K562 (cell line): ENCODE measurements around the gene SLC25A10. TPM values are rescaled to one million over a fixed set of nuclear protein-coding genes. Genes with fewer than 3 reads are reported as not detected.

Source experiments
- ATAC-seq: fragments of 200-7000 bp; cut with Tn5 transposase; 3 replicates; pipeline ENCODE4 v1.9.1; 2020; ENCODE audit warnings: moderate library complexity
- BruUV-seq: library from RNA; stranded (reverse); fragments of 400-500 nt; replicated peaks from 2 replicates; lab custom pipeline; 2021; lab: Mats Ljungman, UMichigan
- CTCF ChIA-PET: fragments of 300-600 bp; formaldehyde crosslinking; extraction: SDS; loops from one replicate; lab custom pipeline; 2021; ENCODE audit warnings: low intra/inter-chr PET ratio; lab: Yijun Ruan, JAX
- POLR2A ChIA-PET: fragments of 300-600, 350-650 bp; sonication (Branson Sonifier 250); formaldehyde crosslinking; extraction: SDS; loops from one replicate; lab custom pipeline; 2021; ENCODE audit warnings: antibody characterized with exemption, inconsistent platforms; lab: Yijun Ruan, JAX
- DNase-seq, 4 experiments: peaks; one replicate each; pipeline versions ENCODE4 v3.0.0 to v3.0.0-alpha.2; 2011 to 2018; ENCODE audit warnings: low spot score in 3 of 4, mixed read lengths in 3 of 4; ENCODE audit errors: extremely low read depth in 1 of 4
- FAIRE-seq: peaks from 2 replicates; lab custom pipeline; 2011; peaks lifted over from hg19 to GRCh38; lab: Jason Lieb, UNC
- H2AFZ ChIP-seq: 2 replicates; pipeline ENCODE4 v1.6.0; 2011; ENCODE audit warnings: low read depth, low read length, control low read depth, inconsistent platforms
- H3K27ac ChIP-seq: fragments of 200-600 bp; 3 replicates; pipeline ENCODE4 v1.8.0; 2011; ENCODE audit warnings: low read depth, mild to moderate bottlenecking, control low read depth, inconsistent platforms, low read length, moderate library complexity, mixed read lengths; ENCODE audit errors: extremely low read depth
- H3K27me3 ChIP-seq, 2 experiments: fragments of 300-600 bp in 1 of 2; 2 replicates in 1 of 2; 3 replicates in 1 of 2; pipeline versions ENCODE4 v1.6.0 to v1.8.0; 2011; ENCODE audit warnings: inconsistent platforms in 2 of 2, low read length in 2 of 2, mild to moderate bottlenecking in 1 of 2, mixed read lengths in 1 of 2, moderate library complexity in 1 of 2; ENCODE audit not compliant: control insufficient read depth in 2 of 2, insufficient read depth in 2 of 2
- H3K36me3 ChIP-seq: fragments of 300-600 bp; 3 replicates; pipeline ENCODE4 v1.8.0; 2011; ENCODE audit warnings: mild to moderate bottlenecking, low read length, inconsistent platforms; ENCODE audit not compliant: control insufficient read depth, insufficient read depth
- H3K4me1 ChIP-seq, 2 experiments: fragments of 200-600 bp in 1 of 2; replicated peaks in 1 of 2; 2 replicates in 1 of 2; 3 replicates in 1 of 2; pipeline versions ENCODE4 v1.5.1 to v1.8.0; 2011; ENCODE audit warnings: inconsistent platforms in 2 of 2, low read length in 2 of 2, mild to moderate bottlenecking in 1 of 2, mixed read lengths in 1 of 2, moderate library complexity in 1 of 2; ENCODE audit not compliant: control insufficient read depth in 2 of 2, insufficient read depth in 2 of 2
- H3K4me2 ChIP-seq: 2 replicates; pipeline ENCODE4 v1.6.1; 2011; ENCODE audit warnings: low read length, control low read depth, inconsistent platforms, mixed read lengths; ENCODE audit not compliant: insufficient read depth
- H3K4me3 ChIP-seq: fragments of 200-600 bp; sonication (generic), shearing (Covaris generic); 2 replicates; pipeline ENCODE4 v1.5.1; 2016; ENCODE audit warnings: control low read depth, inconsistent platforms
- H3K79me2 ChIP-seq: fragments of 200-600 bp; 3 replicates; pipeline ENCODE4 v1.8.0; 2011; ENCODE audit warnings: low read length, inconsistent platforms; ENCODE audit not compliant: control insufficient read depth, insufficient read depth
- H3K9ac ChIP-seq, 2 experiments: 2 replicates each; pipeline versions ENCODE4 v1.6.0 to v1.6.1; 2011; ENCODE audit warnings: low read depth in 2 of 2, low read length in 2 of 2, control low read depth in 1 of 2, inconsistent platforms in 1 of 2, mild to moderate bottlenecking in 1 of 2, mixed read lengths in 1 of 2; ENCODE audit not compliant: insufficient read depth in 1 of 2
- H3K9me1 ChIP-seq: one replicate; pipeline ENCODE4 v1.6.0; 2011; ENCODE audit warnings: inconsistent platforms, mild to moderate bottlenecking, low read length, moderate library complexity; ENCODE audit not compliant: control insufficient read depth, insufficient read depth
- H3K9me3 ChIP-seq: replicated peaks from 2 replicates; pipeline ENCODE4 v1.5.1; 2011; ENCODE audit warnings: low read depth, low read length, inconsistent platforms; ENCODE audit not compliant: control insufficient read depth, insufficient read depth
- H4K20me1 ChIP-seq: replicated peaks from 2 replicates; pipeline ENCODE4 v1.6.1; 2011; ENCODE audit warnings: low read length, inconsistent platforms, mixed read lengths; ENCODE audit not compliant: control insufficient read depth, insufficient read depth
- BACH1 ChIP-seq: fragments of 200-800 bp; sonication (Bioruptor generic); IDR thresholded peaks from 2 replicates; pipeline ENCODE4 v1.6.1; 2016; ENCODE audit warnings: missing genetic modification characterization, missing compliant biosample characterization
- CEBPG ChIP-seq, 3 experiments: fragments of 200-800 bp in 1 of 3; sonication (Bioruptor generic) in 1 of 3; sonication (generic) in 1 of 3; formaldehyde crosslinking in 1 of 3; IDR thresholded peaks in 2 of 3; conservative IDR thresholded peaks in 1 of 3; 2 replicates each; pipeline versions ENCODE4 v1.6.1 to v1.8.0; 2016 to 2022; ENCODE audit warnings: missing compliant biosample characterization in 2 of 3, missing genetic modification characterization in 2 of 3, mild to moderate bottlenecking in 1 of 3, missing genetic modification reagents in 1 of 3
- CTBP1 ChIP-seq: fragments of 450-650 bp; IDR thresholded peaks from 2 replicates; pipeline ENCODE4 v1.6.1; 2016; ENCODE audit warnings: borderline replicate concordance
- EGR1 ChIP-seq: fragments of 450-650 bp; conservative IDR thresholded peaks from 2 replicates; pipeline ENCODE4 v1.6.1; 2017; ENCODE audit warnings: mild to moderate bottlenecking
- FOXK1 ChIP-seq: sonication (generic); formaldehyde crosslinking; IDR thresholded peaks from 2 replicates; pipeline ENCODE4 v1.8.0; 2022; ENCODE audit warnings: missing genetic modification reagents, mild to moderate bottlenecking, borderline replicate concordance
- HLTF ChIP-seq: fragments of 450-650 bp; IDR thresholded peaks from 2 replicates; pipeline ENCODE4 v1.6.1; 2016
- MBD1 ChIP-seq: fragments of 250-450 bp; sonication (Bioruptor Pico); IDR thresholded peaks from 2 replicates; pipeline ENCODE4 v1.8.0; 2022; ENCODE audit warnings: inconsistent platforms
- NCOA1 ChIP-seq: fragments of 450-650 bp; IDR thresholded peaks from 2 replicates; pipeline ENCODE4 v1.6.1; 2016; ENCODE audit warnings: low read depth
- RBM15 ChIP-seq: fragments of 200-400 bp; formaldehyde crosslinking; IDR thresholded peaks from 2 replicates; pipeline ENCODE4 v1.6.1; 2018; ENCODE audit warnings: mild to moderate bottlenecking, low read length, moderate library complexity; ENCODE audit not compliant: insufficient read depth
- SMARCE1 ChIP-seq: fragments of 450-650 bp; IDR thresholded peaks from 2 replicates; pipeline ENCODE4 v1.7.1; 2016; ENCODE audit warnings: mild to moderate bottlenecking
- SPI1 ChIP-seq: IDR thresholded peaks from 2 replicates; pipeline ENCODE4 v1.6.1; 2011; ENCODE audit warnings: low read depth, low read length, control low read depth, borderline replicate concordance
- THAP12 ChIP-seq: fragments of 250-450 bp; sonication (Bioruptor Pico); IDR thresholded peaks from 2 replicates; pipeline ENCODE4 v1.9.0; 2021; ENCODE audit warnings: mild to moderate bottlenecking, inconsistent platforms
- ZNF232 ChIP-seq: sonication (generic); formaldehyde crosslinking; IDR thresholded peaks from 2 replicates; pipeline ENCODE4 v1.8.0; 2022; ENCODE audit warnings: mild to moderate bottlenecking, missing genetic modification reagents
- ZNF551 ChIP-seq: fragments of 250-450 bp; sonication (Bioruptor Pico); IDR thresholded peaks from 2 replicates; pipeline ENCODE4 v1.5.0; 2021; ENCODE audit warnings: mild to moderate bottlenecking, moderate library complexity
- ZNF668 ChIP-seq: fragments of 250-450 bp; sonication (Bioruptor Pico); IDR thresholded peaks from 2 replicates; pipeline ENCODE4 v1.8.0; 2022; ENCODE audit warnings: mild to moderate bottlenecking, inconsistent platforms
- WGBS: fragments of 100-300 bp; shearing (Covaris generic); methylation state at CpG from one replicate; pipeline ENCODE4 v1.1.6; 2016; ENCODE audit warnings: low coverage, mixed read lengths; ENCODE audit not compliant: insufficient coverage; ENCODE audit errors: missing lambda C conversion rate; 5-methylcytosine and 5-hydroxymethylcytosine counted together
- in situ Hi-C: fragments of 300-500 bp; cut with MboI; formaldehyde crosslinking; loops from 4 replicates; pipeline ENCODE4 v1.15.0; 2018; ENCODE audit warnings: inconsistent platforms, mixed read lengths
- intact Hi-C: fragments of 100-400 bp; cut with micrococcal nuclease; formaldehyde crosslinking; loops from 2 replicates; pipeline ENCODE4 v1.14.2; 2022
- polyA plus RNA-seq, 8 experiments: library from polyadenylated mRNA; depleted of rRNA in 4 of 8; stranded (reverse) in 5 of 8; unstranded in 3 of 8; fragments of >200 nt; fragmentation: Nextera tagmentation in 2 of 8; fragmentation: Illumina TruSeq in 1 of 8; extraction: Ambion mirVana in 2 of 8; extraction: Trizol in 1 of 8; gene quantifications; 2 replicates each; pipeline versions ENCODE4 v1.2.1 to v1.2.3, GENCODE V29; 2011 to 2014; ENCODE audit warnings: inconsistent platforms in 1 of 8, missing spikeins in 1 of 8
- total RNA-seq, 7 experiments: library from RNA; depleted of rRNA in 6 of 7; stranded (reverse); fragments of >200 nt in 6 of 7; fragmentation: Illumina TruSeq in 2 of 7; extraction: Trizol in 2 of 7; gene quantifications; 2 replicates each; pipeline versions ENCODE4 v1.2.1 to v1.2.3, GENCODE V29; 2011 to 2021; ENCODE audit warnings: low replicate concordance in 1 of 7
- TF ChIP-seq, protein P1 (sequence below): sonication (generic); formaldehyde crosslinking; IDR thresholded peaks from 2 replicates; pipeline ENCODE4 v1.8.1; 2023; ENCODE audit warnings: mild to moderate bottlenecking, missing genetic modification reagents

Gene SLC25A10
- total and polyA plus RNA-seq, 9 of the 15 experiments (the other 6 are each of a cell fraction or from before 2014, with no cell fraction given) = 0.10 to 85.6 (median 34.3) TPM

DNA sequence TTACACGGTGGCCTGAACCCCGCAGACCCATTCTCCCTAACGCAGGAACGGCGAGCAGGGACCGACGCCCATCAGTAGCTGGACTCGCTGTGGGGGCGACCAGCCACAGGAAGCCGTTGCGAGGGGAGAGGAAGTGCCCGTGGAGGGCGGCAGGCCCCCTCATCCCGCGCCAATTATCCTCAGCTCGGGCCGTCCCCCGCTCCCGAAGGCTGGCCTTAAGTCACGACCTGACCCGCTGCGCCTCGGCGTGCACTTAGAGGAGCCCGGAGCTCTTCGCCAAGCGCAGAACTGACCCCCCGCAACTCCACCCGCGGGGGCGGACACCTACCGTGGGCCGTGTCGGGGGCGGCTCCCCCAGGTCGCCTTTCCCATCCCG, 28.9 kb upstream of the SLC25A10 start:
- in situ Hi-C loops = no loop called here
- H3K79me2 ChIP-seq = peaks cover 55% of the 10 kb centered on the region
- CTCF ChIA-PET = interaction anchor here (0.6 kb wide), 2 partner anchors 32 to 114 kb away, joined by 3 read pairs; no protein-coding TSS in a partner anchor
- peak; percentile 49; the same call in 1 of the 2 replicates for TF ChIP-seq SPI1
- TF ChIP-seq CEBPG (CRISPR knock-in tag; IDR thresholded peaks at IDR 0.05) = no peak
- no peak for TF ChIP-seq CEBPG (tag; conservative IDR thresholded peaks at IDR 0.05 in 1 of 2, IDR thresholded peaks at IDR 0.05 in 1 of 2)
- TF ChIP-seq ZNF668 (CRISPR knock-in tag) = no peak
- TF ChIP-seq BACH1 = no peak
- TF ChIP-seq HLTF = 0 out of 2 replicates have a peak, but pooled peaks have one; percentile 39
- TF ChIP-seq EGR1 = peak; percentile 94
- 0 out of 2 replicates have a peak, but pooled peaks have one; percentile 24 for TF ChIP-seq RBM15
- TF ChIP-seq MBD1 = no peak
- TF ChIP-seq THAP12 (CRISPR knock-in tag) = peak; percentile 72; the same call in 1 of the 2 replicates
- 0 out of 2 replicates have a peak, but pooled peaks have one; percentile 31 for TF ChIP-seq SMARCE1
- TF ChIP-seq NCOA1 = 0 out of 2 replicates have a peak, but pooled peaks have one; percentile 22
- no peak for TF ChIP-seq ZNF551 (CRISPR knock-in tag)
- 0 out of 2 replicates have a peak, but pooled peaks have one; percentile 70 for TF ChIP-seq ZNF232 (CRISPR knock-in tag)
- TF ChIP-seq, protein P1, sequence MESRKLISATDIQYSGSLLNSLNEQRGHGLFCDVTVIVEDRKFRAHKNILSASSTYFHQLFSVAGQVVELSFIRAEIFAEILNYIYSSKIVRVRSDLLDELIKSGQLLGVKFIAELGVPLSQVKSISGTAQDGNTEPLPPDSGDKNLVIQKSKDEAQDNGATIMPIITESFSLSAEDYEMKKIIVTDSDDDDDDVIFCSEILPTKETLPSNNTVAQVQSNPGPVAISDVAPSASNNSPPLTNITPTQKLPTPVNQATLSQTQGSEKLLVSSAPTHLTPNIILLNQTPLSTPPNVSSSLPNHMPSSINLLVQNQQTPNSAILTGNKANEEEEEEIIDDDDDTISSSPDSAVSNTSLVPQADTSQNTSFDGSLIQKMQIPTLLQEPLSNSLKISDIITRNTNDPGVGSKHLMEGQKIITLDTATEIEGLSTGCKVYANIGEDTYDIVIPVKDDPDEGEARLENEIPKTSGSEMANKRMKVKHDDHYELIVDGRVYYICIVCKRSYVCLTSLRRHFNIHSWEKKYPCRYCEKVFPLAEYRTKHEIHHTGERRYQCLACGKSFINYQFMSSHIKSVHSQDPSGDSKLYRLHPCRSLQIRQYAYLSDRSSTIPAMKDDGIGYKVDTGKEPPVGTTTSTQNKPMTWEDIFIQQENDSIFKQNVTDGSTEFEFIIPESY (CRISPR knock-in tag) = 0 out of 2 replicates have a peak, but pooled peaks have one; percentile 6
- no peak for TF ChIP-seq CTBP1
- TF ChIP-seq FOXK1 (CRISPR knock-in tag) = peak; percentile 87; the same call in 1 of the 2 replicates

More for the DNA sequence above, 28.9 kb upstream of the SLC25A10 start:
- peaks cover 13 to 58% of the 10 kb centered on the region in 2 experiments for H3K4me1 ChIP-seq
- peak overlapping the region; percentile 78 for H2AFZ ChIP-seq
- under 1% methylated on average over 28 of the region's 37 CpGs for WGBS
- intact Hi-C loops = no loop called here
- H3K27ac ChIP-seq = peak overlapping the region; percentile 78
- H3K36me3 ChIP-seq = peaks cover 46% of the 10 kb centered on the region; the same call in 2 of the 3 replicates
- ATAC-seq = peak; percentile 43
- peak overlapping the region; percentile 90 for H3K4me2 ChIP-seq
- FAIRE-seq = no peak
- no peaks in the 10 kb centered on the region for H3K27me3 ChIP-seq
- peaks cover 6% of the 10 kb centered on the region for H3K9me1 ChIP-seq
- no peaks in the 10 kb centered on the region for H3K9me3 ChIP-seq
- BruUV-seq = no TSS peak
- H3K9ac ChIP-seq = peak overlapping the region; percentile 96 to 99
- POLR2A ChIA-PET = interaction anchor here (0.6 to 3.5 kb wide), 23 partner anchors 8 to 243 kb away, joined by 3 to 39 read pairs (median 4); partner anchors contain the start of genes CCDC137, MRPL12 and OXLD1
- peak overlapping the region; percentile 96 for H3K4me3 ChIP-seq
- no peak for DNase-seq
- peaks cover 12% of the 10 kb centered on the region; the same call in 1 of the 2 replicates for H4K20me1 ChIP-seq
